Activated naive CD4-positive, alpha-beta T cell treated with anti-CD3 and anti-CD28 coated beads, Interleukin-2, amount 10 ng/mL, durations not matched to agents 7 days and 5 days (primary cell): ENCODE data around the gene CSTF3.
A peak's percentile ranks its signal among the peaks of the same experiment; 100 is the strongest.
"Not testable (repeated sequence)": the region's sequence is repeated elsewhere in the genome, so short reads cannot be mapped to it uniquely, and the experiment has no call there.

Experiments used
- CTCF ChIA-PET: fragments of 350-600 bp; sonication (Branson Sonifier 250); formaldehyde crosslinking; loops from one replicate; lab custom pipeline; 2021; ENCODE audit warnings: antibody characterized with exemption; lab: Charles Lee
- DNase-seq: peaks from one replicate; pipeline ENCODE4 v3.0.0-alpha.2; 2020
- H3K27ac Mint-ChIP-seq: one replicate; pipeline ENCODE4 v1.8.0; 2021; ENCODE audit warnings: mild to moderate bottlenecking, moderate library complexity, mixed read lengths
- H3K27me3 Mint-ChIP-seq: one replicate; pipeline ENCODE4 v1.8.0; 2021; ENCODE audit warnings: mild to moderate bottlenecking, mixed read lengths
- H3K36me3 Mint-ChIP-seq: one replicate; pipeline ENCODE4 v1.8.0; 2021; ENCODE audit warnings: mixed read lengths
- H3K4me1 Mint-ChIP-seq: one replicate; pipeline ENCODE4 v1.8.0; 2021; ENCODE audit warnings: mixed read lengths
- H3K4me3 Mint-ChIP-seq: one replicate; pipeline ENCODE4 v1.8.0; 2021; ENCODE audit warnings: mild to moderate bottlenecking, moderate library complexity, mixed read lengths
- H3K9me3 Mint-ChIP-seq: one replicate; pipeline ENCODE4 v1.8.0; 2021; ENCODE audit warnings: mixed read lengths

Gene CSTF3

GRCh38 chr11:33177676-33178336 is 16.5 kb upstream of the CSTF3 start:
- peaks cover 3% of the 10 kb centered on the region for H3K36me3 Mint-ChIP-seq
- no peak for DNase-seq
- peaks cover 22% of the 10 kb centered on the region for H3K4me1 Mint-ChIP-seq
- peaks cover 5% of the 10 kb centered on the region for H3K27me3 Mint-ChIP-seq
- no peak overlapping the region for H3K27ac Mint-ChIP-seq
- H3K4me3 Mint-ChIP-seq: no peak overlapping the region
- CTCF ChIA-PET: interaction anchor here (0.6 to 1.3 kb wide), 4 partner anchors 9 to 22 kb away, joined by 3 read pairs; no protein-coding TSS in a partner anchor
- H3K9me3 Mint-ChIP-seq: peaks cover 4% of the 10 kb centered on the region

- not testable (repeated sequence) for H3K9me3 Mint-ChIP-seq, H3K27me3 Mint-ChIP-seq
- CTCF ChIA-PET: interaction anchor here (0.9 to 1.5 kb wide), 4 partner anchors 9 to 21 kb away, joined by 3 read pairs; no protein-coding TSS in a partner anchor
Observed at GRCh38 chr11:33176760-33177159, 15.5 kb upstream of the CSTF3 start.

GRCh38 chr11:33172996-33173395 is 11.7 kb upstream of the CSTF3 start:
- Mint-ChIP-seq H3K27me3 (peaks cover 5% of the 10 kb centered on the region), H3K9me3 (no peaks in the 10 kb centered on the region), H3K4me3 (no peak overlapping the region), H3K36me3 (no peaks in the 10 kb centered on the region), H3K4me1 (no peaks in the 10 kb centered on the region), H3K27ac (no peak overlapping the region)
- CTCF ChIA-PET: interaction anchor here (0.5 kb wide), 1 partner anchor 251 kb away, joined by 4 read pairs; no protein-coding TSS in a partner anchor
- no peak for DNase-seq

More at GRCh38 chr11:33176760-33177159, 15.5 kb upstream of the CSTF3 start:
- H3K36me3 Mint-ChIP-seq, DNase-seq, H3K4me3 Mint-ChIP-seq, H3K27ac Mint-ChIP-seq: not testable (repeated sequence)
- peaks cover 22% of the 10 kb centered on the region for H3K4me1 Mint-ChIP-seq

- CTCF ChIA-PET: no interaction called here
Observed at GRCh38 chr11:33172345-33172744, 11.1 kb upstream of the CSTF3 start.

GRCh38 chr11:33171251-33171650 is 10.0 kb upstream of the CSTF3 start:
- Mint-ChIP-seq H3K27ac (no peak overlapping the region), H3K9me3 (no peaks in the 10 kb centered on the region), H3K4me1 (no peaks in the 10 kb centered on the region), H3K27me3 (no peaks in the 10 kb centered on the region), H3K36me3 (no peaks in the 10 kb centered on the region), H3K4me3 (no peak overlapping the region)
- DNase-seq: no peak
- CTCF ChIA-PET: no interaction called here

More at GRCh38 chr11:33172345-33172744, 11.1 kb upstream of the CSTF3 start:
- Mint-ChIP-seq H3K9me3 (no peaks in the 10 kb centered on the region), H3K27me3 (peaks cover 1% of the 10 kb centered on the region), H3K27ac (no peak overlapping the region), H3K36me3 (no peaks in the 10 kb centered on the region), H3K4me3 (no peak overlapping the region), H3K4me1 (no peaks in the 10 kb centered on the region)
- DNase-seq: no peak

- Mint-ChIP-seq H3K9me3 (no peaks in the 10 kb centered on the region), H3K36me3 (no peaks in the 10 kb centered on the region), H3K4me3 (no peak overlapping the region), H3K4me1 (no peaks in the 10 kb centered on the region), H3K27me3 (no peaks in the 10 kb centered on the region), H3K27ac (no peak overlapping the region)
- CTCF ChIA-PET: no interaction called here
- DNase-seq: no peak
Observed at GRCh38 chr11:33168709-33169200, 7.5 kb upstream of the CSTF3 start.

GRCh38 chr11:33162831-33163230 is 1.6 kb upstream of the CSTF3 start:
- H3K27me3 Mint-ChIP-seq: no peaks in the 10 kb centered on the region
- no peaks in the 10 kb centered on the region for H3K9me3 Mint-ChIP-seq
- CTCF ChIA-PET: no interaction called here
- no peak for DNase-seq
- peaks cover 35% of the 10 kb centered on the region for H3K4me1 Mint-ChIP-seq
- H3K36me3 Mint-ChIP-seq: peaks cover 23% of the 10 kb centered on the region
- H3K27ac Mint-ChIP-seq: no peak overlapping the region
- H3K4me3 Mint-ChIP-seq: peak overlapping the region; percentile 42

- peak overlapping the region; percentile 100 for H3K4me3 Mint-ChIP-seq
Observed at GRCh38 chr11:33160587-33160986, 693 bp downstream of the CSTF3 start.

GRCh38 chr11:33160136-33160535 is 1.1 kb downstream of the CSTF3 start:
- peaks cover 33% of the 10 kb centered on the region for H3K36me3 Mint-ChIP-seq
- CTCF ChIA-PET: no interaction called here
- no peaks in the 10 kb centered on the region for H3K9me3 Mint-ChIP-seq
- H3K4me1 Mint-ChIP-seq: peaks cover 45% of the 10 kb centered on the region
- DNase-seq: no peak
- peak overlapping the region; percentile 100 for H3K4me3 Mint-ChIP-seq
- H3K27ac Mint-ChIP-seq: peak overlapping the region; percentile 95
- H3K27me3 Mint-ChIP-seq: no peaks in the 10 kb centered on the region

More at GRCh38 chr11:33160587-33160986, 693 bp downstream of the CSTF3 start:
- peaks cover 29% of the 10 kb centered on the region for H3K36me3 Mint-ChIP-seq
- no peaks in the 10 kb centered on the region for H3K27me3 Mint-ChIP-seq
- H3K9me3 Mint-ChIP-seq: no peaks in the 10 kb centered on the region
- peaks cover 43% of the 10 kb centered on the region for H3K4me1 Mint-ChIP-seq
- CTCF ChIA-PET: interaction anchor here (1.0 kb wide), 1 partner anchor 8 kb away, joined by 3 read pairs; no protein-coding TSS in a partner anchor
- no peak for DNase-seq
- H3K27ac Mint-ChIP-seq: peak overlapping the region; percentile 95

GRCh38 chr11:33159378-33159867 is 1.9 kb downstream of the CSTF3 start:
- H3K27ac Mint-ChIP-seq: peak overlapping the region; percentile 95
- H3K9me3 Mint-ChIP-seq, CTCF ChIA-PET, H3K27me3 Mint-ChIP-seq, DNase-seq: not testable (repeated sequence)
- peak overlapping the region; percentile 100 for H3K4me3 Mint-ChIP-seq
- H3K36me3 Mint-ChIP-seq: peaks cover 37% of the 10 kb centered on the region
- peaks cover 45% of the 10 kb centered on the region for H3K4me1 Mint-ChIP-seq

GRCh38 chr11:33158596-33159275 is 2.5 kb downstream of the CSTF3 start:
- DNase-seq: no peak
- peak overlapping the region; percentile 13 for H3K27ac Mint-ChIP-seq
- no peaks in the 10 kb centered on the region for H3K9me3 Mint-ChIP-seq
- no peaks in the 10 kb centered on the region for H3K27me3 Mint-ChIP-seq
- H3K4me1 Mint-ChIP-seq: peaks cover 46% of the 10 kb centered on the region
- CTCF ChIA-PET: no interaction called here
- H3K4me3 Mint-ChIP-seq: peak overlapping the region; percentile 35
- peaks cover 40% of the 10 kb centered on the region for H3K36me3 Mint-ChIP-seq

GRCh38 chr11:33157103-33158027 is 3.9 kb downstream of the CSTF3 start:
- Mint-ChIP-seq H3K9me3 (no peaks in the 10 kb centered on the region), H3K4me3 (no peak overlapping the region), H3K27ac (no peak overlapping the region), H3K27me3 (no peaks in the 10 kb centered on the region), H3K4me1 (peaks cover 43% of the 10 kb centered on the region), H3K36me3 (peaks cover 44% of the 10 kb centered on the region)
- DNase-seq: no peak
- CTCF ChIA-PET: no interaction called here

- no peak for DNase-seq
- no peaks in the 10 kb centered on the region for H3K9me3 Mint-ChIP-seq
- H3K36me3 Mint-ChIP-seq: peaks cover 29% of the 10 kb centered on the region
- no peak overlapping the region for H3K27ac Mint-ChIP-seq
- H3K27me3 Mint-ChIP-seq: no peaks in the 10 kb centered on the region
- CTCF ChIA-PET: no interaction called here
- peaks cover 13% of the 10 kb centered on the region for H3K4me1 Mint-ChIP-seq
- H3K4me3 Mint-ChIP-seq: no peak overlapping the region
Observed at GRCh38 chr11:33151399-33151798, 9.9 kb downstream of the CSTF3 start.

- Mint-ChIP-seq H3K36me3 (peaks cover 15% of the 10 kb centered on the region), H3K4me1 (peaks cover 5% of the 10 kb centered on the region), H3K27ac (no peak overlapping the region), H3K9me3 (no peaks in the 10 kb centered on the region), H3K4me3 (no peak overlapping the region), H3K27me3 (no peaks in the 10 kb centered on the region)
- CTCF ChIA-PET: no interaction called here
- no peak for DNase-seq
Observed at GRCh38 chr11:33147559-33147958, 13.7 kb downstream of the CSTF3 start.
